Cerebellar nuclear complex (tissue), 1 donor: ENCODE results near the gene CCNI2.

Source experiments
- DNase-seq, 2 experiments: peaks; one replicate each; lab custom pipeline; 2025; lab: John Stamatoyannopoulos, UW

The CCNI2 gene

DNA sequence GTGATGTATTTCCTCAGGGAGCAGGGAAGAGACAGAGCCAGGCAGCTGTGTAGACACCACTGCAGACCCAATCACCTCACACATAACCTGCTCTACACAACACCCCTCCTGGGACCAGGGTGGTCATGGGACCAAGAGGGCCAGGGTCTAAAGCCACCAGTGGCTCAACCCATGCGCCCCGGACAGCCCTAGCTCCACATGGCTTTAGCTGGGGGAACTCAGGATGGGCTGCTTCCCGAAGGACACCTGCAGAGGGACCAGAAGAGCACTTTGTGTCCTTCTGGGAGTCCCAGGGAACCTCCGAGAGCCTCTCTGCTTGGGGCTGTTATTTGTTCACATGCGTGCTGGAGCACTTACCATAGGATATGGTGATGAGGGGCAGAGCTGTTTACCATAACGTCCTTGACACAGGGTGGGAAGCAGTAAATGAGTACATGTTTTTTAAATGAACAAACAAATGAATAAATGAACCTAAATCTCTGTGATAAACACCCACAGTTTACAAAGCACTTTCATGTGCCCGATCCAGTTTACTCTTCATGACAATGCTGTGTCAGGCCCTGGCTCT is 17.5 kb downstream of the CCNI2 start:
- DNase-seq = no peak

GRCh38 chr5:132765311-132766019 is 18.2 kb downstream of the CCNI2 start:
- no peak for DNase-seq

- DNase-seq = no peak
Measured at GRCh38 chr5:132766020-132766805, 19.0 kb downstream of the CCNI2 start.

DNA sequence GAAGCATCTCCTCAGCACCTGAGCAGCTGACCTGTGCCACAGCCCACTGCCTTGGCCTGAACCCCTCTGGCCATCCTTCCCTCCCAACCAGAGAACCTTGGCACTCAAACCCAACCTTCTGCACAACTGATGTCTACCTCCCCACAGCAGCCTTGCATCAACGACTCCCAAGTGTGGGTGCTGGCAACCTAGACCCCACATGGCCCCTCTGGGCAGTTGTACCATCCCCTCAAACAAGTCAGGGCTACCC is 19.5 kb downstream of the CCNI2 start:
- DNase-seq = no peak

DNA sequence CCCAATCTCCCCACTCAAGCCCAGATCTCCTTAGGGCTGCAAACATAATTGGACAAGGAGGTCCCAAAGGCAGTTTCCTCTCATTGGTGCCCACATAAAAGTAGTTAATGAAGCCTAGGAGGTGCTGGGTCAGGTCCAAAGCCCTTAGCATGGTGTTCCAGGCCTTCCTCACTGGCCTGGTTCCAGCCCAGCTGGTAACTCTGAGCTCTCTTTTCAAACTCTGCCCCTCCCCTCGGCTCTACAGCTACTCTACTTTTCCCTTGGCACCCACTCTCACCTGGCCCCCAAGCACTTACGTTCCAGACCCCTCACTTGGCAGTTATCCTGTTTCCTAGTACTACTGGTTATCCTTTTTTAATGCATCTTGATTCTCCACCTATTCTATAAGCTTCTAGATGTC is 19.9 kb downstream of the CCNI2 start:
- DNase-seq = no peak

- DNase-seq = no peak
Measured at GRCh38 chr5:132768485-132768868, 21.3 kb downstream of the CCNI2 start.

DNA sequence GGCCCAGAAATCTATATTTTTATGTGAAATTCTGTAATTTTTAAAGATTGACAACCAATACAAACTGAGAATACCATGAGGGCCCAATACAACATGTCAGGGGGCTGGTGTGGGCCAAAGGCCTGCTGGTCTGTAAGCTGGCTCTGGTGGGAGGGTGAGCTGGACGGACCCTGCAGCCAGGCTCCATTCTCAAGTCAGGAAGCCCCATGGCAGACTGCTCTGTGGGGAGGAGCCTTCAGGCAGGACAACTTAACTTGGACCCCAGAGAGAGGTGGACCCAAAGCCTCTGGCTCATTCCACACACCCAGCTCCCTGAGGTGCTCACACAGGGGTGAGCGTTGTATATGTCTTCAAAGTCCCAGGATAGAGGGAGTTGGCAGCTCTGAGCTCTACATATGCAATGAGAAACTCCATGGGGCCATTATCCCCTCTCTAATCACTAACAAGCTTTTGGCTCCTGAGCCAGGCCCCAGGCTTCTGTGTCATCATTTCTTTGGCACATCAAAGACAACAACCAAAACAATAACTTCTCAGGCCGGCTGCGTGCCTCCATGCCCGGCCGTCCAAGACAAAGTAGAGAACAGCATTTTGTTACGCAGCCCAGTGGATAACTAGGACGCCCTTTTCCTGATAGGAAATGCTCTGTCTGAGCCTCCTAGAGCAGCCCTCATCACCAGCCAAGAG is 23.4 kb downstream of the CCNI2 start:
- no peak for DNase-seq

DNA sequence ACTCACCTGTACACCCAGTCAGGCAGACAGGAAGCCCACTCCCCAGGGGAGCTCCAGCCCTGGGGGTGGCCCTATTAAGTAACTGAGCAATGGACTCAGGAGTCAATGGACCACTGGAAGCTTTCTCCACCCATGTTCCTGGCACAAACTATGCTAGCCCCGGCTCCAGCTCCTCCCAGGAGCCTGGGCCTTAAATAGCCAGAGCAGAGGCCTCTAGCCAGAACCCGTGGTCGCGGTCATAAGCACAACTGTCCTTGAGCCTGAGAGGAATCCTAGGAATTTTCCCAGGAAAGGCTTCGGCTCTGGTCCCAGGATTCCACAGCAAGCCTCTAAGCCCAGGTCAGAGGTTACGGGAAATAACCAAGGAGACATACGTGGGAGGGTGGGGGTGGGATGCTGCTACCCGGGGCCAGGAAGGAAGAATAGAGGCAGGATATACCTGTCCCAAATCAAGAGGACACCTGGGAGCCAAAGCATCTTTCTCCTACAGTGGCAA is 24.3 kb downstream of the CCNI2 start:
- no peak for DNase-seq

DNA sequence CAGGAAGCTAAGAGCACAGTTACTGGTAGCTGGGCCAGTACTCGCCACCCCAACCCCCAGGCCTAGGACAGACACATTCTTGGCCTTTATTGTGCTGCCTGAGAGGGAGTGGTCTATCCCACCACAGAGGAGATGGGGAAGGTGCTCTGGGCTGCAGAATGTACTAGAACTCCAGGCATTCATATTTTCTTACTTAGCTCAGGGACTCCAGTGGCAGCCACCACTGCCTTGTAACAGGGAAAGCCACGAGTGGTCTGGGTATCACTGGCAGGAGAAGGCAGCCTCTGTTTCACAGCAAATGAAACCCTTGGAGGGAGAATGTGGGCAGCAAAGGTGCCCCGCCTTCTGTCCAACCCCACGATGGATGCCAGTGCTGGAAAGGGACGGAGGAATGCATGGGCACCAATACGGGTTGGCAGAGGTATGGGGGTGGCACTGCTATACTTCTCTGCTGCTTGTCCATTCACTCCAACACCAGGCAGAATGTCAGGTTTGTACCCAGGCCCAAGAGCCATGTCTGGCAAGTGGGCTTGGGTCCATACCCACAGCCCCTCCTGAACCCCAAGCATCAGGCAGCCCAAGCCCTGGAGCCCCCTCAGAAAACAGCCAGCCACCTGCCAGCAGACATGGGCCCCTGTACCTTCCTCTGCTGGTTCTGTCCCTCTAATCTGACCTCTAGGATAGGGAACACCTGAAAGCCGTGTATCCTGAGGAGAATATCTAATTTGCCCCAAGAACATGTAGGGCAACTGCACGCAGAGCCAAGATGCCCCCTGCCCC is 25.3 kb downstream of the CCNI2 start:
- DNase-seq = no peak

DNA sequence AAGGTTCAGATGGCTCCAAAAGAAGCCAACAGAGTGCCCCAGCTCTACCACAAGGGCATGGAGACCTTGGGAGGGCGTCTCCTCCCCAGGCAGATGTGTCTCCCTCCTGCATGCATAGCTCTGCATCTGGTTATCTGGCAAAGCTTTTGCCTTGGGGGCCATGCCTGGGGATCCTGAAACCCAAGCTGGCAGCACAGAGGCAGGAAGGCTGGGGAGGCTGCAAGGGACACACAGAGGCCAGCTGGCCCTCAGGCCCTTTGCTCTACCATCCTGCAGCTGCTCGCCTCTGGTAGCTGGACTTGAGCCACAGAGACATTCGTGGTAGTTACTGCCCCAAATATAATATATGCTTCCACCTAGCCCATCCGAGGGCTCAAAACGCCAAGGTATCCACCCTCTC is 25.9 kb downstream of the CCNI2 start:
- DNase-seq = no peak

DNA sequence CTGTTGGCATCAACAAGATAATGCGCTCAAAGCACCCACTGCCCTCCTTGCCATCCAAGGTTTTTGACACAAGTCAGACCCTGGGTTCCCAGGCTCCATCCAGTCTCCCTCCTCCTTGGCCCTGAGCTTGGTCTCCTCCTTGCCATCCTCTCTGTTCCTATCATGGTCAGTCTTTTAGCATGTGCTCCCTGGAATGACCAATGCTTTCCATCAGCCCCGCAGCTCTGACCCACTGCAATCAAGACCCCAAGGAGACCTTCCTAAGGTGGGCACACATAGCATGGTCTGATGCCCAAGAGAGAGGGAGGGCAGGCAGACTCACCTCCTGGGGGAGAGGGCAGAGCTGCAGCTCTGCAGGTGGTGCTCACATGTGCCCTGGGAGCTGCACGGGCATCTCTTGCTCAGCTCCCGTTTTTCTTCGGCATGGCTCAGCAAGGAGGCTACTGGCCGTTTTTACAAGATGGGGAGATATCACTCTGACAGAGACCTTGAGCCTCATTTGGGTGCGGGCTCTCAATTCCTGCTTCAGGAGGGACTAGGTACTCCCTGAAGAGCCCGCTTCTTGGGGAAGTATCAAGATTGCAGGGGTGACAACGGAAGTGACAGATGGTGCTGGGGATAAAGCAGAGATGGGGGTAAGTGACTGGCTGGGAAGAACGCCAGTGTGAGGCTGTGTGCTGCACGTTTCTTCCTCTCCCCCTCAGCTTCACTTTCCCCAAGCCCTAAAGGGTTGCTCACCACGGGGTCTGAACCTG is 26.6 kb downstream of the CCNI2 start:
- DNase-seq = no peak

DNA sequence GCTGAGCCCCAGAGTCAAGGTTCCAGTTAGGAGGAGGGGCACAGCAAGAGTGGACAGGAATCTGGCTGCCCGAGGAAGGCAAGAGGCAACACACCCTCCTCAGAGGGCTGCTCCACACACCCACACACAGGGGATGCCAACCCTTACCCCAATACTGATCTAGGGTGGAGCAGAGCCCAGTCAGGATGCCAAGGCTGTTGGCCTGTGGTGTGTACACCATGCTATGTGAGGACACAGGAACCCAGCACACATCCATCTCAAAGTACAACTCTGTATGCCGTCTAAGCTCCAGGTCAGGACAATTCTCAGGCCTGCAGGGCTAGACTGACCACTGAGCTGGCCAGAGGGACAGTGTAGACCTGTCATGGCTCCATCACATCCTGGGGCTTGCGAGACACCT is 27.2 kb downstream of the CCNI2 start:
- no peak for DNase-seq

GRCh38 chr5:132774896-132775295 is 27.7 kb downstream of the CCNI2 start:
- DNase-seq = no peak

GRCh38 chr5:132775476-132775961 is 28.3 kb downstream of the CCNI2 start:
- DNase-seq = peak in 1 of 2 experiments; percentile 19

DNA sequence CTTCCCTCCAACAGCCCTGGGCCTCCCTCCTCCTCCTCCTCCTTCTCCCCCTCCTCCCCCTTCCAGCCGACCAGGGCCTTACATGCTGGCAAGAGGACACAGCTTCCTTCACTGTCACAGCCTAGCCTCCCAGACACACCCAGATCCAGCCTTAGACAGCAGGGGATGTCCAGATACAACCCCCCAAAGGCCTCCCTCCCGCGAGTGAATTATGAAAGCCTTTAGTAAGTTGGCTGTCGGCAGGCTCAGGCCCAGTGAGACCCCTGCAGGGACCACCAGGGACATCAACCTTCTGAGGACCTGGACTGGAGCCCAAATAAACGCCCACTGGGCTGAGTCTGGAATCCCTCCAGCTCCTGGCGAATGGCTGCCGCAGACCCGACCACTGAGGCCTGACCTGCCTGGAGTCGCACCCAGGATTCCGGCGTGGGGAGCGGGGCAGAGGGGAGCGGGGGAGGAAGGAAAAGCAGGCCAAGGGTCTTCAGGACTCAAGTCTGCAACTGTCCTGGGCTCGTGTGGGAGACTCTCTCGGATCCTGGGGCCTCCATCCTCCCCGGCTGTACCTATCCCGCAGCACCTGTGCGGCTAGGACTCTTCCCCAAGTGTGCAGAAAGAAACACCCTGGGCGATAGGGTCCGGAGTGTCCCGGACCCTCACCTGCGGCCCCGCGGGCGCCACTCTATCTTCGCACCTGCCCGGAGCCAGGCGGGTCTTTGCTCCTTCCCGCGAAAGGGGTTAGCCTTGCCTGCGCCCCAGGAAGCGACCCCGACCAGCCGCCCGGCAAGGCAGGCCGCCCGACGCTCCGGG is 29.1 kb downstream of the CCNI2 start:
- DNase-seq = no peak

- DNase-seq = no peak
Measured at GRCh38 chr5:132776938-132777208, 29.6 kb downstream of the CCNI2 start.

GRCh38 chr5:132777209-132778069 is 30.2 kb downstream of the CCNI2 start, which contains the start of gene SEPTIN8:
Gene SEPTIN8, minus strand, starts transcription at chr5:132777239. Its CDS starts 102 bp downstream, at chr5:132777137.
- DNase-seq = no peak

DNA sequence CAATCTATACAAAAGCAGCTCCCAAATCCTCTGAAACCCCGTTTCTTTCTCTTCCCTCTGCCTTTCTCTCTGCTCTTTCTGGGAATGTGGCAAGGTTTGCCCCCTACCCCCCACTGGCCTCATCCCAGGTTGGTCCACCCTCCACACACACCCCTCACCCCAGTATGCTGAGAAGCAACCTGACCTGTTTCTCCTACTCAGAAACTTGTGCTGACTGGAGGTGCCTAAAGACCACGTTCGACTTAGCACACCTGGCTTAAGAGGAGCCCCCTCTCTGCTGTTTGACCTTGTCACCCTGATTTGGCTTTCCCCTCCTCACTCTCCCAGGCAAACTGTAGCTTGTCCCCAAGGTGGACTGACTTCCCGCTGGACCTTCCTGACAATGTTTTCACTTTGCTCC is 30.9 kb downstream of the CCNI2 start:
- DNase-seq = no peak

- no peak for DNase-seq
Measured at GRCh38 chr5:132778856-132779255, 31.6 kb downstream of the CCNI2 start.
